ENCODE data around the gene AQP11. TPM values are rescaled to one million over a fixed set of nuclear protein-coding genes. Genes with fewer than 3 reads are reported as not detected.

AQP11 gene
- total RNA-seq, 1 experiment from 2014 or later = 1.1 TPM

- H3F3A ChIP-seq (ENCODE audit: insufficient read depth, low read depth) = peaks cover 28% of the 10 kb centered on the region
- H3K4me2 ChIP-seq = no peak overlapping the region
- H3K27me3 ChIP-seq (ENCODE audit: insufficient read depth, low read depth) = no peaks in the 10 kb centered on the region
- no peak for DNase-seq
- peaks cover 7% of the 10 kb centered on the region; the same call in 1 of the 2 replicates for H3K36me3 ChIP-seq (ENCODE audit: low read depth)
- H3K27ac ChIP-seq = no peak overlapping the region
- H3K4me1 ChIP-seq (replicated peaks; ENCODE audit: insufficient read depth) = peaks cover 17% of the 10 kb centered on the region
- ChIA-PET POLR2A (ENCODE audit: unreplicated experiment) (interaction anchor here (0.5 kb wide), 1 partner anchor 45 kb away, joined by 6 read pairs; no protein-coding TSS in a partner anchor), CTCF (no interaction called here)
- H3K79me2 ChIP-seq (ENCODE audit: low read depth) = no peaks in the 10 kb centered on the region
- H3K9me2 ChIP-seq (ENCODE audit: insufficient read depth) = no peaks in the 10 kb centered on the region
- H4K20me1 ChIP-seq (ENCODE audit: insufficient read depth) = no peaks in the 10 kb centered on the region
- no peak overlapping the region for H2AFZ ChIP-seq
- intact Hi-C loops (cut with micrococcal nuclease; ENCODE audit: unreplicated experiment) = no loop called here
- no TSS peak for BruUV-seq (replicated peaks)
- no peaks in the 10 kb centered on the region for H3K9me3 ChIP-seq (ENCODE audit: insufficient read depth, low read depth)
- no peak overlapping the region for H3K4me3 ChIP-seq
- no peak for TF ChIP-seq CTCF (conservative IDR thresholded peaks at IDR 0.05)
- TF ChIP-seq EZH2 (IDR thresholded peaks at IDR 0.05; ENCODE audit: low read depth) = no peak
These were observed 3.0 kb downstream of the AQP11 start for GRCh38 chr11:77592727-77593126.

GRCh38 chr11:77593883-77594282 is 4.1 kb downstream of the AQP11 start:
- no peak overlapping the region for H3K4me2 ChIP-seq

GRCh38 chr11:77596626-77597025 is 6.9 kb downstream of the AQP11 start:
- no peak overlapping the region for H2AFZ ChIP-seq
- no peaks in the 10 kb centered on the region for H3K9me2 ChIP-seq (ENCODE audit: insufficient read depth)
- no peak overlapping the region for H3K4me3 ChIP-seq
- H3K4me1 ChIP-seq (replicated peaks; ENCODE audit: insufficient read depth) = peaks cover 21% of the 10 kb centered on the region
- no peaks in the 10 kb centered on the region for H3K9me3 ChIP-seq (ENCODE audit: insufficient read depth, low read depth)
- CTCF ChIA-PET = no interaction called here
- peak in 1 of 2 experiments; percentile 84 for DNase-seq
- H3K36me3 ChIP-seq (ENCODE audit: low read depth) = peaks cover 7% of the 10 kb centered on the region
- H3K27ac ChIP-seq = peak overlapping the region; percentile 21; the same call in 1 of the 2 replicates
- intact Hi-C loops (cut with micrococcal nuclease; ENCODE audit: unreplicated experiment) = no loop called here
- BruUV-seq (replicated peaks) = no TSS peak
- TF ChIP-seq EZH2 (IDR thresholded peaks at IDR 0.05; ENCODE audit: low read depth) (no peak), CTCF (conservative IDR thresholded peaks at IDR 0.05) (no peak)
- H3K79me2 ChIP-seq (ENCODE audit: low read depth) = no peaks in the 10 kb centered on the region
- H3K27me3 ChIP-seq (ENCODE audit: insufficient read depth, low read depth) = no peaks in the 10 kb centered on the region
- no peaks in the 10 kb centered on the region for H4K20me1 ChIP-seq (ENCODE audit: insufficient read depth)
- H3F3A ChIP-seq (ENCODE audit: insufficient read depth, low read depth) = peaks cover 21% of the 10 kb centered on the region; the same call in 1 of the 2 replicates
- H3K4me2 ChIP-seq = no peak overlapping the region
- POLR2A ChIA-PET (ENCODE audit: unreplicated experiment) = no interaction called here

More at GRCh38 chr11:77593883-77594282, 4.1 kb downstream of the AQP11 start:
- H3K27ac ChIP-seq = no peak overlapping the region
- H4K20me1 ChIP-seq (ENCODE audit: insufficient read depth) = no peaks in the 10 kb centered on the region
- no peak for DNase-seq
- peaks cover 21% of the 10 kb centered on the region for H3K4me1 ChIP-seq (replicated peaks; ENCODE audit: insufficient read depth)
- no peaks in the 10 kb centered on the region for H3K9me2 ChIP-seq (ENCODE audit: insufficient read depth)
- ChIA-PET CTCF (no interaction called here), POLR2A (ENCODE audit: unreplicated experiment) (no interaction called here)
- no peaks in the 10 kb centered on the region for H3K79me2 ChIP-seq (ENCODE audit: low read depth)
- H3K36me3 ChIP-seq (ENCODE audit: low read depth) = peaks cover 7% of the 10 kb centered on the region
- no peaks in the 10 kb centered on the region for H3K9me3 ChIP-seq (ENCODE audit: insufficient read depth, low read depth)
- H3K27me3 ChIP-seq (ENCODE audit: insufficient read depth, low read depth) = no peaks in the 10 kb centered on the region
- H2AFZ ChIP-seq = no peak overlapping the region
- intact Hi-C loops (cut with micrococcal nuclease; ENCODE audit: unreplicated experiment) = no loop called here
- H3K4me3 ChIP-seq = no peak overlapping the region
- no TSS peak for BruUV-seq (replicated peaks)
- TF ChIP-seq CTCF (conservative IDR thresholded peaks at IDR 0.05) (no peak), EZH2 (IDR thresholded peaks at IDR 0.05; ENCODE audit: low read depth) (no peak)
- peaks cover 28% of the 10 kb centered on the region for H3F3A ChIP-seq (ENCODE audit: insufficient read depth, low read depth)
